Colonic mucosa (tissue), 4 donors: Measurements from ENCODE around the gene SNX21. TPM values are rescaled to one million over a fixed set of nuclear protein-coding genes. Genes with fewer than 3 reads are reported as not detected.
A peak's percentile ranks its signal among the peaks of the same experiment; 100 is the strongest.

ENCODE experiments used
- DNase-seq: peaks from one replicate; pipeline ENCODE4 v3.0.0-alpha.2; 2020
- H3K27ac ChIP-seq: fragments of 200-600 bp; one replicate; pipeline ENCODE4 v1.8.0; 2021
- H3K27me3 ChIP-seq: fragments of 200-600 bp; one replicate; pipeline ENCODE4 v1.8.0; 2021
- H3K36me3 ChIP-seq: fragments of 200-600 bp; one replicate; pipeline ENCODE4 v1.8.0; 2021
- H3K4me1 ChIP-seq: fragments of 200-600 bp; one replicate; pipeline ENCODE4 v1.8.0; 2021; ENCODE audit warnings: mild to moderate bottlenecking
- H3K4me3 ChIP-seq: fragments of 200-600 bp; one replicate; pipeline ENCODE4 v1.8.0; 2021
- H3K9ac ChIP-seq, 2 donors: one replicate each; pipeline ENCODE4 v1.7.0; 2013; ENCODE audit warnings: control low read depth in 2 of 2, low read depth in 2 of 2, low read length in 2 of 2
- H3K9me3 ChIP-seq: fragments of 200-600 bp; one replicate; pipeline ENCODE4 v1.8.0; 2021
- intact Hi-C: fragments of 100-400 bp; cut with DNase I; formaldehyde crosslinking; loops from one replicate; pipeline ENCODE4 v1.14.1; 2022
- total RNA-seq, 2 donors: library from RNA; stranded (reverse); fragmentation: NEBNext Ultra II Directional in 1 of 2; extraction: Animal tissue kit (Norgen Biotek cat#: 25700) in 1 of 2; gene quantifications; one replicate each; pipeline ENCODE4 v1.2.1, GENCODE V29; 2021
- TF ChIP-seq, protein P1 (sequence below): fragments of 200-600 bp; IDR thresholded peaks from one replicate; pipeline ENCODE4 v1.8.0; 2022; ENCODE audit warnings: antibody characterized with exemption, mild to moderate bottlenecking
- donor health status: healthy.
- donor health status: DM: no; HTN: no; CAD: no.
- donor health status: DM: no; HTN: no; CAD: no.

SNX21 gene
- total RNA-seq, 2 donors from 2014 or later: 11.2 to 12.6 TPM

DNA sequence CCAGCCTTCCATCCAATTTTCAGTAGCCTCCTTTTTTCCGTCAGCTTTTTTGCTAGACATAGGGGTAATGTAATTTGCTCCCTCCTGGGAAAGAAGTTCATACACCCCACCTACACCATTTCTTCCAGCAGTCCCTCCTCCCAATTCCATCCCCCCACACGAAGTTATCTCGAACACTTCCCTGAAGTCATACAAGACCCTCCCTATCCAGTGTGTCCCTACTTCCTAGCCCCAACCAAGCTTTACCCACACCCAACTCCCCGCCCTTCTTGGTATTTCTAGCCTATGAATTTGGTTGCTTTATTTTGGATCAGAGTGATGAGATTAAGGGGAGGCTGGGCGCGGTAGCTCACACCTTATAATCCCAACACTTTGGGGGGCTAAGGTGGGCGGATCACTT, 20.1 kb upstream of the SNX21 start:
- no peak overlapping the region for H3K27ac ChIP-seq
- TF ChIP-seq, protein P1, sequence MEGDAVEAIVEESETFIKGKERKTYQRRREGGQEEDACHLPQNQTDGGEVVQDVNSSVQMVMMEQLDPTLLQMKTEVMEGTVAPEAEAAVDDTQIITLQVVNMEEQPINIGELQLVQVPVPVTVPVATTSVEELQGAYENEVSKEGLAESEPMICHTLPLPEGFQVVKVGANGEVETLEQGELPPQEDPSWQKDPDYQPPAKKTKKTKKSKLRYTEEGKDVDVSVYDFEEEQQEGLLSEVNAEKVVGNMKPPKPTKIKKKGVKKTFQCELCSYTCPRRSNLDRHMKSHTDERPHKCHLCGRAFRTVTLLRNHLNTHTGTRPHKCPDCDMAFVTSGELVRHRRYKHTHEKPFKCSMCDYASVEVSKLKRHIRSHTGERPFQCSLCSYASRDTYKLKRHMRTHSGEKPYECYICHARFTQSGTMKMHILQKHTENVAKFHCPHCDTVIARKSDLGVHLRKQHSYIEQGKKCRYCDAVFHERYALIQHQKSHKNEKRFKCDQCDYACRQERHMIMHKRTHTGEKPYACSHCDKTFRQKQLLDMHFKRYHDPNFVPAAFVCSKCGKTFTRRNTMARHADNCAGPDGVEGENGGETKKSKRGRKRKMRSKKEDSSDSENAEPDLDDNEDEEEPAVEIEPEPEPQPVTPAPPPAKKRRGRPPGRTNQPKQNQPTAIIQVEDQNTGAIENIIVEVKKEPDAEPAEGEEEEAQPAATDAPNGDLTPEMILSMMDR: no peak
- peak overlapping the region; percentile 70 for H3K4me3 ChIP-seq
- intact Hi-C loops: no loop called here
- DNase-seq: no peak
- H3K27me3 ChIP-seq: no peaks in the 10 kb centered on the region
- H3K4me1 ChIP-seq: peaks cover 3% of the 10 kb centered on the region
- peaks cover 9% of the 10 kb centered on the region for H3K36me3 ChIP-seq
- peak overlapping the region in 1 of 2 donors; percentile 81 for H3K9ac ChIP-seq
- no peaks in the 10 kb centered on the region for H3K9me3 ChIP-seq

DNA sequence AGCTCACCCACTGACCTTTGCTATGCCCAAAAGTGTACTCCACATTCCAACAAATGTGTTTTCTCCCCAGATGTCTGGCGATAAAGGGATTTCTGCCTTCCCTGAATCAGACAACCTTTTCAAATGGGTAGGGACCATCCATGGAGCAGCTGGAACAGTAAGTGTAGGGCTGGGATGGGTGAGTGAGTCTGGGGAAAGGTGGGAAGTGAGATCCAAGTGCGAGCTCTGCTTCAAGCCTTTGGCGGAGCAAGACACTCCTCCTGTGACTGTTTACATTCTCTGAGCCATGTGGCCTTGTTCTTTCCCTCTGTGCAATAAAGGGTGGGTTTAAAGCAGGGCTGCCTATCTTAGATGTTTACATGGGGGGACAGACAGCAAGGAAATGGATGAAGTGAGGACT, 19.3 kb upstream of the SNX21 start:
- Histone ChIP-seq H3K9me3 (no peaks in the 10 kb centered on the region), H3K36me3 (peaks cover 2% of the 10 kb centered on the region), H3K9ac (no peak overlapping the region), H3K27ac (no peak overlapping the region), H3K4me3 (no peak overlapping the region), H3K4me1 (peaks cover 3% of the 10 kb centered on the region), H3K27me3 (no peaks in the 10 kb centered on the region)
- TF ChIP-seq, protein P1: no peak
- DNase-seq: no peak
- intact Hi-C loops: no loop called here

DNA sequence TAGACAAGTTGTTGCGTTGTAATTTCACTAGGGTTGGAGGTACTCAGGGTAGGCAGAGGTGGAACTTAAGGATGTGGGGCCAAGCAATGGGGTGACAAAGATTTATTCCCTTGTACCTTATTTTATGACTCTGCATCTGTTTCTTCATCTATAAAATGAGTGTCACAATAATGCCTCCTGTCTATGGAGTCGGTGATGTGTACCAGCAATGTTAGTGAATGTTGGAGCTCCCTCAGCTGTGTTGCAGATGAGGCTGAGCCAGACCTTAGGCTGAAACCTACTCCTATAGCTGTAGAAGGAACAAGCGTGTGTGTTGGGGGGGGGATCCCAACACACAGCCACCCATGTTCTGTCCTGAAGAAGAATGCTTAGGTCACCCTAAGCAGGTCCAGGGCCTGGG, 16.6 kb upstream of the SNX21 start:
- Histone ChIP-seq H3K4me1 (peaks cover 3% of the 10 kb centered on the region), H3K9me3 (no peaks in the 10 kb centered on the region), H3K27ac (no peak overlapping the region), H3K4me3 (no peak overlapping the region), H3K27me3 (no peaks in the 10 kb centered on the region), H3K36me3 (no peaks in the 10 kb centered on the region), H3K9ac (no peak overlapping the region)
- no peak for DNase-seq
- intact Hi-C loops: no loop called here
- TF ChIP-seq, protein P1: no peak

DNA sequence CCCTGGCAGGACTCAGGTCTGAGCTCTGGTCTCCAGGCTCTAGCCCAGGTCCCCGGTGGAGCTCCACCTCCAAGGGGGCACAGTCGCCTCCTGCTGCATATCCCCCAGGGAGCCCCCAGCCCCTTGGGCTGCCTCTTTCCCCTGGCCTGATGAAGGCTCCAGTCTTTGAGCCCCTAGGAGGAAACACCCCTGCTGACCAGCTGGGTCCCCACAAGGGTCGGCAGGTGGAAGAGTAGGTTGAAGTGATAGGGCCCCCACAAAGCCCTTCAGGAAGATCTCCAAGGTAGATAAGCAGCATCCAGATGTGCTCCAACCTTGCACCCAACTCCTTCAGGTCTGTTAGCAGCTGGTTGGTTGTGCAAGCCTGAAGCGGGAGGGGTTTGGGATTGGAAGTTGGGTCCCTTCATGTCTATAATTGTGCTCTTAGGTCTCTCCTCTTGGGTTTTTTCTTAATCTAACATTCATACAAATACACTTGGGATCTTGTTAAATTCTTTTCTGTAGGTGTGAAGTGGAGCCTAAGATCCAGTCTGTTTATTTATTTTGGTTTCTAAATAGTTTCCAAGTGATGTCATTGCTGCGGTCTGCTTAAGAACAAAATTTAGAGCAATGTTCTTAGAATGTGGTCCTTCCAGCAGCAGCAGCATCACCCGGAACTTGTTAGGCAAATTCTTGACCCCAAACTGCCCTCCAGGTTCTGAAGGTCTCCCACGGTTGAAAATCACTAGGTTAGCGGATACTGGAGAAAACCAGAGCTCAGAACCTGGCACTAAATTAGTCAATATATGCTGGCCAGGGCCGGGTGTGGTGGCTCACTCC, 16.0 kb upstream of the SNX21 start:
- no peaks in the 10 kb centered on the region for H3K9me3 ChIP-seq
- H3K4me1 ChIP-seq: peaks cover 5% of the 10 kb centered on the region
- no peak overlapping the region for H3K4me3 ChIP-seq
- TF ChIP-seq, protein P1: no peak
- no peak overlapping the region for H3K27ac ChIP-seq
- H3K36me3 ChIP-seq: no peaks in the 10 kb centered on the region
- DNase-seq: no peak
- intact Hi-C loops: no loop called here
- no peaks in the 10 kb centered on the region for H3K27me3 ChIP-seq
- H3K9ac ChIP-seq: no peak overlapping the region

DNA sequence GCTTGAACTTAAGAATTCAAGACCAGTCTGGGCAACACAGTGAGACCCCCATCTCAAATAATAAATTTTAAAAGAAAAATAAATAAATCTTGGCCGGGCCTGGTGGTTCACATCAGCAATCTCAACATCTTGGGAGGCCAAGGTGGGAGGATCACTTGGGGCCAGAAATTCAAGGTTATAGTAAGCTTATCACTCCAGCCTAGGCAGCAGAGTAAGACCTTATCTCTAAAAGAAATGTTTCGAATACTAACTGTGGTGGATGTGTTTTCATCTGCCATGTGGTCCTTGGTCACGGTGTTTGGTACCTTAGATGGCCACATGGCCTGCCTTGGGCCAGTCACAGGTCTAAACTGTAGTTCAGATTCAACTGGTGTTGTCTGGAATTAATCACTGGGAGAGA, 15.4 kb upstream of the SNX21 start:
- H3K27ac ChIP-seq: no peak overlapping the region
- no peak for DNase-seq
- peaks cover 7% of the 10 kb centered on the region for H3K4me1 ChIP-seq

More for the DNA sequence above, 15.4 kb upstream of the SNX21 start:
- no peaks in the 10 kb centered on the region for H3K27me3 ChIP-seq
- H3K9me3 ChIP-seq: no peaks in the 10 kb centered on the region
- intact Hi-C loops: no loop called here
- TF ChIP-seq, protein P1: no peak
- H3K4me3 ChIP-seq: no peak overlapping the region
- no peak overlapping the region for H3K9ac ChIP-seq
- H3K36me3 ChIP-seq: no peaks in the 10 kb centered on the region
